ENCODE data around the gene RFX5.

Gene RFX5

DNA sequence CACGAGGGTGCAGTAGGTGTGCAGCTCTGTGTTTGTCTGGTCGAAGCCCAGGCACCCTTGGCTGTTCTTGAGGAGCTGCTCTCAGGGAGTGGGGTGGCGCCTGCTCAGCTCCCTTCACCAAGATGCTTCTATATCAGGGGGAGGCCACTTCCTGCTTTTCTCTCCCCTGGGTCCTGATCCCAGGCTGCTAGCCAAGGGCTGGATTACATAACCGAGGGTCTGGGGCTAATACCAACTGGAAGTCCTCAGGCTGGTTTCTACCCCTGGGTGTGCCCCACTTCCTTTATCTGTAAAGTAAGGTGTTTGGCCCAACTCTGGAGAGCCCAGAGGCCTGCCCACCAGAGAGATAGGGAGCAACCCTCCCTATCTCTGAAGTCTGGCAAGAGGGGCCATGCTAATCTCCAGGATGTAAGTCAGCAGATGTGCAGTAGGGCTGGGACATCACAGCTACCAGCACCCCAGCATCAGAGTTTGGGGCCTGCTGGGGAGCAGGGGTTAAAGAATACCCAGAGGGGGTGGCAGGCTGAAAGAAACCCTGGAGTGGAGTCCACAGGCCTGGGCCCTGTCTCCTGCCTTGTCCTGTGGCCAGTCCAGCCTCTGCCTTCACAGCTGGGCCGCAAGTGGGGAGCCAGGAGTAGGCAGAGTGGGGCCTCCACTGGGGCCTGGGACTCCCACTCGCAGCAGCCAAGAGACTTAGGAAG is 23.3 kb upstream of the RFX5 start:
- TF ChIP-seq FOXP2 (optimal IDR thresholded peaks at IDR 0.05; ENCODE audit: borderline replicate concordance, extremely low read depth, extremely low read length, insufficient read depth) (no peak), TAF1 (IDR thresholded peaks at IDR 0.05; ENCODE audit: borderline replicate concordance, insufficient read depth, low read length) (no peak)
- TF ChIP-seq, protein P1, sequence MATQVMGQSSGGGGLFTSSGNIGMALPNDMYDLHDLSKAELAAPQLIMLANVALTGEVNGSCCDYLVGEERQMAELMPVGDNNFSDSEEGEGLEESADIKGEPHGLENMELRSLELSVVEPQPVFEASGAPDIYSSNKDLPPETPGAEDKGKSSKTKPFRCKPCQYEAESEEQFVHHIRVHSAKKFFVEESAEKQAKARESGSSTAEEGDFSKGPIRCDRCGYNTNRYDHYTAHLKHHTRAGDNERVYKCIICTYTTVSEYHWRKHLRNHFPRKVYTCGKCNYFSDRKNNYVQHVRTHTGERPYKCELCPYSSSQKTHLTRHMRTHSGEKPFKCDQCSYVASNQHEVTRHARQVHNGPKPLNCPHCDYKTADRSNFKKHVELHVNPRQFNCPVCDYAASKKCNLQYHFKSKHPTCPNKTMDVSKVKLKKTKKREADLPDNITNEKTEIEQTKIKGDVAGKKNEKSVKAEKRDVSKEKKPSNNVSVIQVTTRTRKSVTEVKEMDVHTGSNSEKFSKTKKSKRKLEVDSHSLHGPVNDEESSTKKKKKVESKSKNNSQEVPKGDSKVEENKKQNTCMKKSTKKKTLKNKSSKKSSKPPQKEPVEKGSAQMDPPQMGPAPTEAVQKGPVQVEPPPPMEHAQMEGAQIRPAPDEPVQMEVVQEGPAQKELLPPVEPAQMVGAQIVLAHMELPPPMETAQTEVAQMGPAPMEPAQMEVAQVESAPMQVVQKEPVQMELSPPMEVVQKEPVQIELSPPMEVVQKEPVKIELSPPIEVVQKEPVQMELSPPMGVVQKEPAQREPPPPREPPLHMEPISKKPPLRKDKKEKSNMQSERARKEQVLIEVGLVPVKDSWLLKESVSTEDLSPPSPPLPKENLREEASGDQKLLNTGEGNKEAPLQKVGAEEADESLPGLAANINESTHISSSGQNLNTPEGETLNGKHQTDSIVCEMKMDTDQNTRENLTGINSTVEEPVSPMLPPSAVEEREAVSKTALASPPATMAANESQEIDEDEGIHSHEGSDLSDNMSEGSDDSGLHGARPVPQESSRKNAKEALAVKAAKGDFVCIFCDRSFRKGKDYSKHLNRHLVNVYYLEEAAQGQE (IDR thresholded peaks at IDR 0.05; ENCODE audit: insufficient read depth in 1 of 2, low read depth in 2 of 2, low read length in 2 of 2) = no peak

DNA sequence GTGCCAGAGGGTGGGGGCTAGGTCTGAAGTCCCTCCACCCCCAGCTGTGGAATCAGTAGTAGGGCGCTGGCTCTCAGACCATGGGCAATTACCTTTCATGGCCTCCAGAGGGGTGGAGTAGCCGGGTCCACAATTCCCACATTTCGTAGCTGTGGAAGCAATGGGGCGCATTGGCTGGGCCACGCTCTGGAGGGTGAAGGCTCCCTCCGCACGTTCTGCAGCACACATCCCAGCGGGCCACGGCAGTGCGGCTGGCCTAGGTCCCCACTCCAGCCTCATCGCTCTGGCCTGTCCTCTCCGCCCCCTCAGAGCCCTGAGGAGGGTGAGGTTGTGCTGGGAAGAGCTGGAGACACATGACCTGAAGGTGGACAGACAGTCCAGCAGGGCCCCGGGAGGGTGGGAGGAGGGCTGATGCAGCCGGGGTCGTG is 22.6 kb upstream of the RFX5 start:
- TF ChIP-seq FOXP2 (optimal IDR thresholded peaks at IDR 0.05; ENCODE audit: borderline replicate concordance, extremely low read depth, extremely low read length, insufficient read depth) = no peak
- TF ChIP-seq SIN3A (IDR thresholded peaks at IDR 0.05; ENCODE audit: borderline replicate concordance, insufficient read depth, low read length) = no peak
- TF ChIP-seq, protein P1 (IDR thresholded peaks at IDR 0.05; ENCODE audit: insufficient read depth in 1 of 2, low read depth in 2 of 2, low read length in 2 of 2) = no peak
- no peak for TF ChIP-seq POLR2AphosphoS5 (IDR thresholded peaks at IDR 0.05; ENCODE audit: low read depth, low read length)
- TF ChIP-seq TAF1 (IDR thresholded peaks at IDR 0.05; ENCODE audit: borderline replicate concordance, insufficient read depth, low read length) = no peak

DNA sequence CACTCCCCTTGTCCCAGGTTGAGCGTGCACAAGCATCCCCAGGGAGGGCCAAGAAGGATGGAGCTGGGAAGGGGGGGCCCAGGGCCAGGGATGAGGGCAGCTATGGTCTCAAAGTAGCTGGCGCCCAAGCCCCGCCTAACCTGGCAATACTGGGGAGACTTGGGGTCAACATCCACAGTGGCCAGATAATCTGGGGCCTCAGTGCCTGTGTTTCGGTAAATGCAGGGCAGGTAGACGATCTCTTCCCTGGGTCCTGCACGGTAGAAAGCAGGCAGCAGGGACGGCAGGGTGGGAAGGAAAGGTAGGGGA is 22.2 kb upstream of the RFX5 start:
- TF ChIP-seq, protein P1 (IDR thresholded peaks at IDR 0.05; ENCODE audit: insufficient read depth in 1 of 2, low read depth in 2 of 2, low read length in 2 of 2) = no peak
- TF ChIP-seq FOXP2 (optimal IDR thresholded peaks at IDR 0.05; ENCODE audit: borderline replicate concordance, extremely low read depth, extremely low read length, insufficient read depth) (no peak), SIN3A (IDR thresholded peaks at IDR 0.05; ENCODE audit: borderline replicate concordance, insufficient read depth, low read length) (no peak), POLR2AphosphoS5 (IDR thresholded peaks at IDR 0.05; ENCODE audit: low read depth, low read length) (no peak), TAF1 (IDR thresholded peaks at IDR 0.05; ENCODE audit: borderline replicate concordance, insufficient read depth, low read length) (no peak)

DNA sequence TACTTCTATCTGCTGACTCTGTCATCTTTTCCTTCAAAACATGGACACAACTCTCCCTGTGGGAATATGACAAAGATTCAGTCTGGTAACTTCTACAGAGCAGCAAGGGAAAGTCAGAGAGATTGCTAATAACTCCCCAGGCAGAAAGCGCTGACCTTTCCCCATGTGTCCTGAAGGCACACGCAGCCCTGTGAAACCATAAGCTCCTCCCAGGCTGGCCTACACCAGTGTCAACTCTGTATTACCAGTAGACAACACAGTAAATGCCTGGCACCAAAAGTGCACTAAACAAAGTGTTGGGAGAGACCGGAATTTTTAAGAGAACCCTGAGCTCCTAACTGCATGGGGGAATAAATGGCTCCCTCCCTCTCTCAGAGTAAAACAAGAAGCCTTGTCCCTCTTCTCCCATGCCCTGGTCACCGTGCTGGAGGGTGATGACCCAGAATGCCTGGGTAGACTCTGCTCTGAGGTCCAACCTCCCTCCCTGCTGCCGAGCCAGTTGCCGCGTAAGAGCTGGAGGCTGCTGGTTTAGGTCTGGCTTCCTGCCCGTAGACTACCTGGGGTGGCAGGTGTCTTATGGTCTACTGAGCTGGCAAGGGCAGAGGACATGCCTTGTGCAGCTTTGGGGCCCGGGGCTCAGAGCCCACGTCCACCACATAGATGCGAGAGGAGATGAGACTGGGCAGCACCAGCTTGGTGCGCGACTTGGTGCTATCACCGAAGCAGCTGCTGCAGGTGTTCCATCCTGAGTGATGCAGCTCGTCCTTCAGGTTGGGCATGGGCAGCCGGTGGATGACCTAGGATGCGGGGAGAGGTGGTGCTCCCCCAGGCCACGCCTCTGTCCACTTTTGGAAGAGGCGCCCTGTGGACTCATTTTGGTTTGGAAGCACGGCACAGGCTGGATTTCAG is 21.6 kb upstream of the RFX5 start:
- no peak for TF ChIP-seq POLR2AphosphoS5 (IDR thresholded peaks at IDR 0.05; ENCODE audit: low read depth, low read length)
- TF ChIP-seq FOXP2 (optimal IDR thresholded peaks at IDR 0.05; ENCODE audit: borderline replicate concordance, extremely low read depth, extremely low read length, insufficient read depth) = no peak
- TF ChIP-seq TAF1 (IDR thresholded peaks at IDR 0.05; ENCODE audit: borderline replicate concordance, insufficient read depth, low read length) = no peak

DNA sequence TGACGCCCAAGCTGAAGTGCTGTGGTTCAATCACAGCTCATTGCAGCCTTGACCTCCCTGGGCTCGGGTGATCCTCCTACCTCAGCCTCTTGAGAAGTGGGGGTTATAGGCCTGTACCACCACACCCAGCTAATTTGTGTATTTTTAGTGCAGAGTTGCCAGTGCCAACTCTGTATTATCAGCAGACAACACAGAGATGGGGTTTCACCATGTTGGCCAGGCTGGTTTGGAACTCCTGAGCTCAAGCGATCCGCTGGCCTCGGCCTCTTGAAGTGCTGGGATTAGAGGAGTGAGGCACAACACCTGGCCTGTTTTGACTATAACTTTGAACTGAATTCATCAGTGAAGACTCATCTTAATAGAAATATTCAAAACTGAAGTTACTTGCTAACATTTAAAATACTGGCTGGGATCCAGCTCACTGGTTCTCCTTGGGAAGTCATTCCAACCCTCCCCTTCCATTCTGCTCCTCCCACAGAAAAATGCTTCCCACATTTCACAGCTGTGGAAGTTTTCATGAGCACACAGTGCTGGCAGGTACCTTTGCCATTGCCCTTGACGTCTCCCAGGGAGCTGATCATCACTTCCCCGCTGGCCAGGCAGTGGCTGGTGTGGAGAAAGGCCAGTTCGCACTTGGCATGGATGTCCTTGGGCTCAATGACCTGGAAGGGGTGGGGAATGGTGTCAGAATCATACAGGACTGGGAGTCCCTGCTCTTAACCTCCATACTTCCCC is 20.8 kb upstream of the RFX5 start:
- TF ChIP-seq, protein P1 (IDR thresholded peaks at IDR 0.05; ENCODE audit: insufficient read depth in 1 of 2, low read depth in 2 of 2, low read length in 2 of 2) = no peak
- TF ChIP-seq TAF1 (IDR thresholded peaks at IDR 0.05; ENCODE audit: borderline replicate concordance, insufficient read depth, low read length) (no peak), POLR2AphosphoS5 (IDR thresholded peaks at IDR 0.05; ENCODE audit: low read depth, low read length) (no peak), FOXP2 (optimal IDR thresholded peaks at IDR 0.05; ENCODE audit: borderline replicate concordance, extremely low read depth, extremely low read length, insufficient read depth) (no peak), SIN3A (IDR thresholded peaks at IDR 0.05; ENCODE audit: borderline replicate concordance, insufficient read depth, low read length) (no peak)

All from PFSK-1 (cell line).